Measurements from ENCODE around the gene TMEM89.

TMEM89 gene

GRCh38 chr3:48591436-48591835, 30.1 kb downstream of the TMEM89 start:
- DNase-seq (ENCODE audit: low read depth): no peak
- no peak overlapping the region for H3K4me3 ChIP-seq (ENCODE audit: low read length)
- TF ChIP-seq CTCF (conservative IDR thresholded peaks at IDR 0.05; ENCODE audit: low read depth, low read length): no peak

DNA sequence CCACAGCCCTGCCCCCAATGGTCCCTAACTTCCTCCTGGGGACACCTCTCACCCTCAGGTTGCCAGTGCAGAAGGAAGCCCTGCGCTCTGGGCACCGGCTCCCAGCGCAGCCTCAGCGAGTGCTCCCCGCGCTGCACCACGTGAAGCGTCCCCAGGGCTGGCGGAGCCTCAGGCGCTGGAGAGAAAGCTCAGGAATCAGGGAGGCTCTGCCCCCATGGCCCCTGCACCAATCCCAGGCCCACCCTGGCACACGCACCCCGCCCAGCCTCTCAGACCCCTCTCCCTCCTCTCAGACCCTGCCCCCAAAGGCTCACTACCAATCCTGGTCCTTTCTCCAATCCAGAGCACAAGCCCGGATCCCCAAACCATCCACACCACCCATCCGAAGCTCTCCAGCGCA, 33.3 kb downstream of the TMEM89 start:
- H3K4me3 ChIP-seq (ENCODE audit: low read length): no peak overlapping the region
- TF ChIP-seq CTCF (conservative IDR thresholded peaks at IDR 0.05; ENCODE audit: low read depth, low read length): no peak
- no peak for DNase-seq (ENCODE audit: low read depth)

DNA sequence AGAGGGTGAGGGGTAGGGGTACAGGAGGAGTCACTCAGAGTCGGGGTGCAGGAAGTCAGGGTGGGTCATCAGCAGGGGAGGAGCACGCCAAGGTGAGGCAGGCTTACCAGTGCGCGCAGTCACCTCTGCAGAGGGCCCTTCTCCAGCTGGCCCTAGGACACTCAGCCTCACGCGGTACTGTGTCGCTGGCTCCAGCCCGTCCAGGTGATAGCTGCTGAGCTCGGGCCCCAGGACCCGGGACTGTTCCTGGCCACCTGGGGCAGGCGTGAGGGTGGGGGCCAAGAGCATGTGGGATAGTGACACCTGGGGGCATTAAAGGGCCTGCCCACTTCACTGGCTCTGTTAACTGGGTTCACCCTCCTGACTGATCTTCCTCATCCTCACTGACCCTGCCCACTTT, 33.9 kb downstream of the TMEM89 start:
- TF ChIP-seq CTCF (conservative IDR thresholded peaks at IDR 0.05; ENCODE audit: low read depth, low read length): no peak
- DNase-seq (ENCODE audit: low read depth): no peak
- H3K4me3 ChIP-seq (ENCODE audit: low read length): no peak overlapping the region

- no peak overlapping the region for H3K4me3 ChIP-seq (ENCODE audit: low read length)
- no peak for TF ChIP-seq CTCF (conservative IDR thresholded peaks at IDR 0.05; ENCODE audit: low read depth, low read length)
- no peak for DNase-seq (ENCODE audit: low read depth)
These were observed 36.2 kb downstream of the TMEM89 start for GRCh38 chr3:48585411-48585810.

GRCh38 chr3:48584836-48585235, 36.7 kb downstream of the TMEM89 start:
- no peak for TF ChIP-seq CTCF (conservative IDR thresholded peaks at IDR 0.05; ENCODE audit: low read depth, low read length)
- H3K4me3 ChIP-seq (ENCODE audit: low read length): no peak overlapping the region
- no peak for DNase-seq (ENCODE audit: low read depth)

DNA sequence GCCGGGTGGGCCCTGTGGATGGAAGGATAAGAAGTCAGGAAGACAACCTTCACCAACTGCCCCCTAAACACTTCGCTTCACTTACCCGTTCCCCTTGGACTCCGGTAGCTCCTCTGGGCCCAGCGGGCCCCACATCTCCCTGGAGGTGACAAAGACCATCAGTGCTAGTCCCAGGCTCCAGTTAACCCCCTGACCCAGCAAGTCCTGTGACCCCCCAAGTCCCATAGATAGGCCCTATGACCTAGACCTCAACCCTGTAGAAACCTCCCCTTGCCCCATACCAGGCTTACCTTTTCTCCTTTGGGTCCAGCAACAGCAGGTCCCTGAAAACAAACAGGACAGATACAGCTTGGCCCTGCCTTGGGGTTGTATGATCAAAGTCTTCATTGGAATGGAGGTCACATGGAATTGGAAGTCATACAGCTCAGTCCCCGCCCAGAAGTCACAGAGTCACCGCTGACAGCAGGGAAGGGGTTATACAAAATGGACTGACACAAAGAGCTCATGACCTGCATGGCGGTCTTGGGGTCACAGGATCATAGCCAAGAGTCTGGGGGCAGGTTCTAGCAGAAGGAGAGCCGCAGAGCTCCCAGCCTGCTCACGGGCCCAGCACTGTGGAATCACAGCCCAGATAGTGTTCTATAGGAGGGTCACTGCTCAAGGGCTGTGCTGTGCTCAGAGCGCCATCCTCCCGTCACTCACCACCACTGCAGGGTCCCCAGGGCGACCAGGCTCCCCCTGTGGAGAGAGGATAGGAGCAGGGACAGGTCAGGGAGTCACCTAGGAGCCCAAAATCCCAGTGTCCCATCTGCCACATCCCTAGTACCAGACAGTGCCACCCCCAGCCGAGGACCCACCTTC, 39.7 kb downstream of the TMEM89 start:
- no peak overlapping the region for H3K4me3 ChIP-seq (ENCODE audit: low read length)
- no peak for TF ChIP-seq CTCF (conservative IDR thresholded peaks at IDR 0.05; ENCODE audit: low read depth, low read length)
- no peak for DNase-seq (ENCODE audit: low read depth)

- no peak overlapping the region for H3K4me3 ChIP-seq (ENCODE audit: low read length)
- TF ChIP-seq CTCF (conservative IDR thresholded peaks at IDR 0.05; ENCODE audit: low read depth, low read length): no peak
- DNase-seq (ENCODE audit: low read depth): no peak
These were observed 44.9 kb downstream of the TMEM89 start for GRCh38 chr3:48576647-48577046.
